GM21423 (cell line): Measurements from ENCODE around the gene ELAVL3.
"Not testable (repeated sequence)": the region's sequence is repeated elsewhere in the genome, so short reads cannot be mapped to it uniquely, and the experiment has no call there.

ENCODE experiments used
- ATAC-seq: cut with Tn5 transposase; IDR thresholded peaks from one replicate; pipeline ENCODE4 v1.9.1; 2021; ENCODE audit warnings: mild to moderate bottlenecking, moderate library complexity; ENCODE audit not compliant: unreplicated experiment

Gene ELAVL3

DNA sequence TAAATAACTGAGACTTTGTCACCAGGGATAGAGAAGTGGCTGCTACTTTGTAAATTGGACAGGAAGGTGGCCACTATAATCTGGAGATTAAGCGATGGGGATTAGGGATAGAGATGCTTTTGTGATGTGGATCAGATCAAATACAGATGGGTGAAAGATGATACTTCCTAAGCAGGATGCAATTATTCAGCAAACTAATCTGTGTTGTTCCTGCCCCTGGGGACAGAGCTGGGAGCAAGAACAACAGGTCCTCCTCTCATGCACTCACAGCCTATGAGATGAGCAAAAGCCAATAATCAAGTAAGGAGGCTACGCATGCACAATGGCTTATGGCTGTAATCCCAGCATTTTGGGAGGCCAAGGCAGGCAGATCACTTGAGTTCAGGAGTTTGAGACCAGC, 66.3 kb downstream of the ELAVL3 start:
- no peak for ATAC-seq

DNA sequence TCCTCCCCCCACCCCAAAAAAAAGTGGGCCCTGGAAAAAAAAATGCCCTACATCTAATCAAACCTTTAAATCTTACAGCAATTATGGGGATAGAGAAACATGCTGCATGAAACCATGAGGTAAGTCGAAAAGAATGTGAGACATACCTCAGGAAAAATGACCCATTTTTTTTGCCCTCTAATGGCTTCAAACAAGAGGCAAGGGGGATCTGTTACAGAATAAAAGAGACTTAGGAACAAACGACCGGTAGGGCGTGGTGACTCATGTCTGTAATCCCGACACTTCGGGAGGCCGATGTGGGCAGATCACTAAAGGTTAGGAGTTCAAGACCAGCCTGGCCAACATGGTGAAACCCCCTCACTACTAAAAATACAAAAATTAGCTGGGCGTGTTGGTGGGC, 70.2 kb downstream of the ELAVL3 start:
- ATAC-seq = no peak

DNA sequence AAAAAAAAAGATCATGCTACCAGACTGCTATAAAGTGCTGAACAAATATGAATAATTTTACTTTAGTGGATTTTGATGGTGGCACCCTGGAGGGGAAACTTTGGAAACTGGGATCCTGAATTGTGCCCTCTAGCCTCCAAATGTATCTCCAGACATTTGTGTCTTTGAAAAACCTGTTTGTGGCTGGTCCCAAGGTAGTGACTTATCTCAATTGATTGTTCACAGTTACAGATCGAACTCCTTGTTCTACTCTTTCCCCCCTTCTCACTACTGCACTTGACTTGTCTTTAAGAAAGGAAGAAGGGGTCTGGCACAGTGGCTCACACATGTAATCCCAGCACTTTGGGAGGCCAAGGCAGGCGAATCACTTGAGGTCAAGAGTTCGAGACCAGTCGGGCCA, 72.3 kb downstream of the ELAVL3 start:
- no peak for ATAC-seq

- ATAC-seq = not testable (repeated sequence)
Observed at GRCh38 chr19:11406703-11407236, 74.1 kb downstream of the ELAVL3 start.

GRCh38 chr19:11405846-11406643, 74.8 kb downstream of the ELAVL3 start:
- ATAC-seq = no peak

GRCh38 chr19:11404588-11405222, 76.1 kb downstream of the ELAVL3 start:
- ATAC-seq = no peak

DNA sequence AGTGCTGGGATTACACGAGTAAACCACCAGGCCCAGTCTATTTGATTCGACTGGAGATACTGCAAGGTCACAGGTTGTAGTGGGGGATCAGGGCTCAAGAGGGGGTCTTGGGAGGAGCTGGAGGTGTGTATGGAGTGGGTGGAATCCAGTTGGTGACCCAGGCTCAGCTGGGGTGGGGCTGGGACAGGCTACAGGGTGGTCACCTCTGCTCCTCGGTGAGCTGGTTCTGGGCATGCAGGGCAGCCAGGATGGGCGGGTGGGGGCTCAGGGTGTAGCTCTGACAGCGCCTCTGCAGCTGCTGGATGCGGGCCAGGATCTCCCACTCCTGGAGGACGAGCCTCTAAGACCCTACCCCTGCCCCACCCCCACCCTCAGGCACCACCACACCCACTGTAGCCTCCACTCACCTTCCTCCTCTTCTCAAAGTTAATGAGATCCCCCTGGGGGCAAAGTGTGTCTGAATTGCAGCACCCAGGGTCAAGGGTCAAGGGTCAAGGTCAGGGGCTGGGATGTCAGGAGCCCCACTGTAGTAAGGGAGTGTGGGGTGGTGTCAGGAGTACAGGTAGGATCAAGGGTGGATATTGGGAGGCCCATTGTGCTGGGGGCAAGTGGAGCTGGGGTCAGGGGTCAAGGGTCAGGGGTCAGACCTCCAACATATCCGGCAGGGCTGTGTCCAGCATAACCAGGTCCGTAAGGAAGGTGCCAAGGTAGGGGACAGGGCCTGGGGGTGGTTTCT, 78.9 kb downstream of the ELAVL3 start:
- ATAC-seq = no peak
